K562 (cell line): ENCODE data around the gene MPIG6B. TPM values are rescaled to one million over a fixed set of nuclear protein-coding genes. Genes with fewer than 3 reads are reported as not detected.

Experiments
- ADNP ChIP-seq: fragments of 200-800 bp; sonication (Bioruptor generic); IDR thresholded peaks from 2 replicates; pipeline ENCODE4 v1.6.1; 2016; ENCODE audit warnings: missing genetic modification characterization, missing compliant biosample characterization
- BRD9 ChIP-seq: fragments of 450-650 bp; IDR thresholded peaks from 2 replicates; pipeline ENCODE4 v1.6.1; 2018; ENCODE audit warnings: low read depth; ENCODE audit not compliant: partially characterized antibody
- CUX1 ChIP-seq: fragments of 200-800 bp; sonication (Bioruptor generic); IDR thresholded peaks from 2 replicates; pipeline ENCODE4 v1.6.1; 2016; ENCODE audit warnings: missing genetic modification characterization, missing compliant biosample characterization
- E2F3 ChIP-seq: fragments of 250-450 bp; sonication (Bioruptor Pico); IDR thresholded peaks from 2 replicates; pipeline ENCODE4 v1.4.0; 2020; ENCODE audit warnings: mild to moderate bottlenecking
- ESRRA ChIP-seq: fragments of 450-650 bp; IDR thresholded peaks from 2 replicates; pipeline ENCODE4 v1.6.1; 2014; ENCODE audit warnings: low read depth, mild to moderate bottlenecking, moderate library complexity, borderline replicate concordance
- FOXJ3 ChIP-seq: sonication (generic); formaldehyde crosslinking; IDR thresholded peaks from 2 replicates; pipeline ENCODE4 v1.4.0; 2020; ENCODE audit warnings: mild to moderate bottlenecking, missing genetic modification reagents
- KAT7 ChIP-seq: sonication (generic); formaldehyde crosslinking; IDR thresholded peaks from 2 replicates; pipeline ENCODE4 v1.8.0; 2022; ENCODE audit warnings: missing genetic modification reagents, mild to moderate bottlenecking, borderline replicate concordance
- POLR2B ChIP-seq: fragments of 450-650 bp; IDR thresholded peaks from 2 replicates; pipeline ENCODE4 v1.6.1; 2018; ENCODE audit warnings: low read depth; ENCODE audit not compliant: partially characterized antibody
- RFX5 ChIP-seq: IDR thresholded peaks from 2 replicates; pipeline ENCODE4 v1.6.1; 2011; ENCODE audit warnings: low read depth, mild to moderate bottlenecking, improper control_type of control experiment, low read length
- SFPQ ChIP-seq: fragments of 200-400 bp; formaldehyde crosslinking; IDR thresholded peaks from 2 replicates; pipeline ENCODE4 v1.6.1; 2017; ENCODE audit warnings: mild to moderate bottlenecking, low read depth, low read length, moderate library complexity
- SMARCA5 ChIP-seq: fragments of 450-650 bp; IDR thresholded peaks from 2 replicates; pipeline ENCODE4 v1.6.1; 2016
- SP2 ChIP-seq: IDR thresholded peaks from 2 replicates; pipeline ENCODE4 v1.6.1; 2011; ENCODE audit warnings: mild to moderate bottlenecking, low read depth, low read length, moderate library complexity; ENCODE audit not compliant: poor library complexity, severe bottlenecking; ENCODE audit errors: extremely low read depth
- ZNF280A ChIP-seq: fragments of 450-650 bp; IDR thresholded peaks from 2 replicates; pipeline ENCODE4 v1.6.1; 2018; ENCODE audit warnings: mild to moderate bottlenecking, low read depth; ENCODE audit not compliant: partially characterized antibody
- ZNF445 ChIP-seq: fragments of 250-450 bp; sonication (Bioruptor Pico); IDR thresholded peaks from 2 replicates; pipeline ENCODE4 v1.4.0; 2020; ENCODE audit warnings: low read depth, mild to moderate bottlenecking, moderate library complexity
- ZNF551 ChIP-seq: fragments of 250-450 bp; sonication (Bioruptor Pico); IDR thresholded peaks from 2 replicates; pipeline ENCODE4 v1.5.0; 2021; ENCODE audit warnings: mild to moderate bottlenecking, moderate library complexity
- ZNF695 ChIP-seq: fragments of 450-650 bp; formaldehyde crosslinking; IDR thresholded peaks from 2 replicates; pipeline ENCODE4 v1.4.0; 2020; ENCODE audit warnings: mild to moderate bottlenecking, moderate library complexity
- polyA plus RNA-seq, 8 experiments: library from polyadenylated mRNA; depleted of rRNA in 4 of 8; stranded (reverse) in 5 of 8; unstranded in 3 of 8; fragments of >200 nt; fragmentation: Nextera tagmentation in 2 of 8; fragmentation: Illumina TruSeq in 1 of 8; extraction: Ambion mirVana in 2 of 8; extraction: Trizol in 1 of 8; gene quantifications; 2 replicates each; pipeline versions ENCODE4 v1.2.1 to v1.2.3, GENCODE V29; 2011 to 2014; ENCODE audit warnings: inconsistent platforms in 1 of 8, missing spikeins in 1 of 8
- total RNA-seq, 7 experiments: library from RNA; depleted of rRNA in 6 of 7; stranded (reverse); fragments of >200 nt in 6 of 7; fragmentation: Illumina TruSeq in 2 of 7; extraction: Trizol in 2 of 7; gene quantifications; 2 replicates each; pipeline versions ENCODE4 v1.2.1 to v1.2.3, GENCODE V29; 2011 to 2021; ENCODE audit warnings: low replicate concordance in 1 of 7

Gene MPIG6B
- total and polyA plus RNA-seq, 9 of the 15 experiments (the other 6 are each of a cell fraction or from before 2014, with no cell fraction given): 0.11 to 1.2 (median 0.28) TPM; not detected in 1

GRCh38 chr6:31729979-31730630 is 6.9 kb downstream of the MPIG6B start (continued):
- TF ChIP-seq CUX1: no peak
- TF ChIP-seq POLR2B: peak; percentile 99
- peak; percentile 97 for TF ChIP-seq ZNF445 (CRISPR knock-in tag)
- no peak for TF ChIP-seq ESRRA
- TF ChIP-seq BRD9: no peak
- TF ChIP-seq SFPQ: no peak
- TF ChIP-seq FOXJ3 (CRISPR knock-in tag): no peak
- TF ChIP-seq E2F3 (CRISPR knock-in tag): peak; percentile 91
- TF ChIP-seq KAT7 (CRISPR knock-in tag): no peak
- TF ChIP-seq ZNF551 (CRISPR knock-in tag): peak; percentile 96
- TF ChIP-seq ZNF695 (CRISPR knock-in tag): peak; percentile 97
- no peak for TF ChIP-seq ZNF280A
- no peak for TF ChIP-seq RFX5
- TF ChIP-seq SMARCA5: no peak
- no peak for TF ChIP-seq ADNP (tag)
- TF ChIP-seq SP2: peak; percentile 16
